Muscle layer of colon (tissue), 2 donors: ENCODE results near the gene CHST9.
"Not testable (repeated sequence)": the region's sequence is repeated elsewhere in the genome, so short reads cannot be mapped to it uniquely, and the experiment has no call there.

ENCODE experiments used
- H3K27ac ChIP-seq: one replicate; pipeline ENCODE4 v1.7.0; 2013; ENCODE audit warnings: low read depth, mild to moderate bottlenecking, low read length, moderate library complexity
- H3K27me3 ChIP-seq, 2 donors: one replicate each; pipeline ENCODE4 v1.7.0; 2013; ENCODE audit warnings: low read length in 2 of 2, mild to moderate bottlenecking in 2 of 2; ENCODE audit not compliant: insufficient read depth in 2 of 2, control insufficient read depth in 1 of 2
- H3K36me3 ChIP-seq: one replicate; pipeline ENCODE4 v1.7.0; 2013; ENCODE audit warnings: mild to moderate bottlenecking, low read length; ENCODE audit not compliant: insufficient read depth
- H3K4me1 ChIP-seq: one replicate; pipeline ENCODE4 v1.7.0; 2013; ENCODE audit warnings: mild to moderate bottlenecking, low read length; ENCODE audit not compliant: insufficient read depth
- H3K4me3 ChIP-seq, 2 donors: one replicate each; pipeline ENCODE4 v1.7.0; 2013; ENCODE audit warnings: low read length in 2 of 2, low read depth in 1 of 2, mild to moderate bottlenecking in 1 of 2, moderate library complexity in 1 of 2
- H3K9ac ChIP-seq: one replicate; pipeline ENCODE4 v1.7.0; 2013; ENCODE audit warnings: low read length
- H3K9me3 ChIP-seq: one replicate; pipeline ENCODE4 v1.7.0; 2013; ENCODE audit warnings: mild to moderate bottlenecking, low read length
- donor health status: abdominal sarcoma.
- donor health status: Adenocarcinoma of cecum.

Gene CHST9

DNA sequence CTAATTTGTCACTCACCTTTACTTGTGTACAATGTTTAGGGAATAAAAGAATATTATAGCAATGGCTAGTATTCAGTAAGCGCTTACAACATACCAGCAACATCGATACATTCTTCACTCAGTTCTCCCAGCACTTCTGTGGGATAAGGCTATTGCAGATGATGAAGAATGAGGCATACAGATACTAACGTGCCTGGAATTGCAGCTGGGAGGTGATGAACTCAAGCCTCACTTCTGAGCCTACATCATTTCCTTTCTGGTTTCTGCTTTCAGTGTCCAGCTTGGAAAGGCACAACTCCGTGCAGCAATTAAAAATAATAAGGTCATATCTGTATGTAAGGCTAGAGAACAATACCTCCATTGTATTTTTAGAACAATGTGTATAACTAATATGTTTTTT lies 224.2 kb downstream of the CHST9 start:
- peaks cover 12% of the 10 kb centered on the region for H3K4me1 ChIP-seq
- H3K27ac ChIP-seq: no peak overlapping the region
- no peaks in the 10 kb centered on the region for H3K27me3 ChIP-seq
- H3K9me3 ChIP-seq: no peaks in the 10 kb centered on the region
- no peak overlapping the region for H3K9ac ChIP-seq
- no peak overlapping the region for H3K4me3 ChIP-seq
- H3K36me3 ChIP-seq: no peaks in the 10 kb centered on the region

DNA sequence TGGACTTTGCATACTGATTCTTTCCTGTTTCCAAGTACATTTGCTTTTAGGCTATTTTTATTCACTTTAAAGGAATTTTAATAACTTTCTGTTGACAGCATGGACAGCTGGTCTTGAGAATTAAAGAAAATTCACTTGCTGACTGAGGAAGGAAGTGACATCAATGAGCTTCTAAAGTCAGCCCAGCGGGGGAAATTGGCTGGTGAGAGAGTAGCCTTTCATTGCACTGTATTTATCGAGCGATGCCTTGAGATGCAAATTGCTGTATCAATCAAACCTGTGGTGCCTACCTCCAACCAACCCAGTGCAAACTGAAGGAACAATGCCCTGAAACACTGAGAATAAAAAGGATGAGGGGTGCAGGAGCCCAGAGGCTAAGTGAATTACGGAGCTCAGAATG lies 228.2 kb downstream of the CHST9 start:
- no peaks in the 10 kb centered on the region for H3K9me3 ChIP-seq
- H3K27me3 ChIP-seq: no peaks in the 10 kb centered on the region
- H3K9ac ChIP-seq: no peak overlapping the region
- no peak overlapping the region for H3K27ac ChIP-seq
- H3K36me3 ChIP-seq: no peaks in the 10 kb centered on the region
- no peak overlapping the region for H3K4me3 ChIP-seq
- H3K4me1 ChIP-seq: peaks cover 5% of the 10 kb centered on the region

DNA sequence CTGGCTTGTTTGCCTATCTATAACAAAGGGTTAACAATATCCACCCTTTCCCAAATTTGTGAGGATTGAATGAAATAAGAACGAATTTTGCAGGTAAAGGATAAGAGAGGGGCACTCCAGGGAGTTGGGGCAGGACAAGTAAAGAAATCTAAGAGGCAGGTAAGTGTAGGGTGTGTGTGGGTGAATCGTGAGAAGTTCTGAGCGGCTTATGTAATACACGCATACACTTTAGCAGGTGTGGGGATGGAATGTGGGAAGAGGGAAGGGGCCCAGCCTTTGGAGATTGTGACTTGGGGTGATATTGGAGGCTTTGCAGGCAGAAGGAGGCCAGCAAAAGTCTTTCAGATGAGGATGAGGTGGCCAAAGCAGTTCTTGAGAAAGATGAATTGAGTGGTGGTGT lies 236.4 kb downstream of the CHST9 start:
- Histone ChIP-seq H3K9ac (no peak overlapping the region), H3K4me3 (no peak overlapping the region), H3K27me3 (no peaks in the 10 kb centered on the region), H3K36me3 (no peaks in the 10 kb centered on the region), H3K9me3 (no peaks in the 10 kb centered on the region), H3K27ac (no peak overlapping the region), H3K4me1 (no peaks in the 10 kb centered on the region)

DNA sequence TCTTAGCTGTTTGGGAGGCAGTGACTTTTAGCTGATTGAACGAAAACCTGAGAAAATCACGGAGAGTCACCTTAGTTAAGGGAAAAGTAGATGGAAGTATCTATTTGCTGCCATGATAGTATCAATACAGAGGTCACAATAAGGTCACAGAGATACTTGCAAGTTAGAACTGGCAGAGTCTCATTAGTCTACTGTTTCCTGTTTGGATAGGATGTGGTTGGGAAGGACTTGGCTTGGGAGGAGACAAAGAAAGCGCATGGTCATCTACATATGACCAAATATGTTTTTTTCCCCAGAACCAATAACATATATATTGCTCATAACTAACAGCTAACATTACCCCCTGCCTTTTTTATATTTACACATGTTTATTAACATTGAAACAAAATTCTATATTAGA lies 241.2 kb downstream of the CHST9 start:
- Histone ChIP-seq H3K4me1 (no peaks in the 10 kb centered on the region), H3K9ac (no peak overlapping the region), H3K9me3 (no peaks in the 10 kb centered on the region), H3K27me3 (no peaks in the 10 kb centered on the region), H3K27ac (no peak overlapping the region), H3K36me3 (no peaks in the 10 kb centered on the region), H3K4me3 (no peak overlapping the region)

DNA sequence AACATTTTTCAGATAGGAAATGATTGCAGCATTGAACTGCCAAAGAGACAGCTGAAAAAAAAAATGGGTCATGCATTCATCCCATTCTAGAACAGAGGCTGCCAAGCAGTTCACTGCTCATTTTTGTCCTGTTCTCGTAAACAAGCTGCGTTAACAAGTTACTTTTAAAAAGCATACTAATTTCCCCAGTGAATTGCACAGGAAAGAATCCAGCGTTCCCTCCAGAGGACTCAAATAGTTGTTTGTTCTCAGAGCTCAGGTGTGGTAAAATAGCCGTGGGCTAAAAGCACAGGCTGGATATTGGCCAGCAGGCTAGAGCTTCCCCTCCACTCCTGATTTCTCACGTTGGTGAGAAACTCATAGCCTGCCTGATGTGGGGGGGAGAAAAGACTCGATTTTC lies 243.5 kb downstream of the CHST9 start:
- Histone ChIP-seq H3K27ac (no peak overlapping the region), H3K4me1 (no peaks in the 10 kb centered on the region), H3K27me3 (no peaks in the 10 kb centered on the region), H3K9ac (no peak overlapping the region), H3K36me3 (no peaks in the 10 kb centered on the region), H3K4me3 (no peak overlapping the region), H3K9me3 (no peaks in the 10 kb centered on the region)

DNA sequence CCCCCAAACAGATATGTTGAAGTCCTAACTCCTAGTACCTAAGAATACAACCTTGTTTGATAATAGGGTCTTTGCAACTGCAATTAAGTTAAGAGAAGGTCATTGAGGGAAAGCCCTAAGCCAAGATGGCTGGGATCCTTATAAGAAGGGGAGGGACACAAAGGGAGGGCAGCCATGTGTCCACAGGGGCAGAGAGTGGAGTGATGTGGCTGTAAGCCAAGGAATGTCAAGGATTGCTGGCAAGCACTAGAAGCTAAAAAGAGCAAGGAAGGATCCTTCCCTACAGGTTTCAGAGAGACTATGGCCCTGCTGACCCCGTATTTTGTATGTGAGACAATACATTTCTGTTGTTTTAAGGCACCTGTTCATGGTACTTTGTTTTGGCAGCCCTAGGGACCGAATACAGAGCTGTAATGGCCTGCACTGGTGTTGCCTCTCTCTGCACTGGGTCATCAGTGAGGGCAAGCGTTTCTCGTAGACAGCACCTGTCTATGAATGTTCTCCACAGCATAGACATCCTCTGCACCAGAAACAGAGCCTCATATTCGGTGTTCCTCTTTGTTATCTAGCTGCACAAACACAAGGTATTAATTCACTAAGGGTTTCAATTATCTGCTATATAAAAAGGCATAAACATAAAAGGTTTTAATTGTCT lies 244.2 kb downstream of the CHST9 start:
- no peaks in the 10 kb centered on the region for H3K9me3 ChIP-seq
- no peak overlapping the region for H3K27ac ChIP-seq
- no peaks in the 10 kb centered on the region for H3K36me3 ChIP-seq
- H3K9ac ChIP-seq: no peak overlapping the region
- no peaks in the 10 kb centered on the region for H3K27me3 ChIP-seq
- no peaks in the 10 kb centered on the region for H3K4me1 ChIP-seq
- no peak overlapping the region for H3K4me3 ChIP-seq

DNA sequence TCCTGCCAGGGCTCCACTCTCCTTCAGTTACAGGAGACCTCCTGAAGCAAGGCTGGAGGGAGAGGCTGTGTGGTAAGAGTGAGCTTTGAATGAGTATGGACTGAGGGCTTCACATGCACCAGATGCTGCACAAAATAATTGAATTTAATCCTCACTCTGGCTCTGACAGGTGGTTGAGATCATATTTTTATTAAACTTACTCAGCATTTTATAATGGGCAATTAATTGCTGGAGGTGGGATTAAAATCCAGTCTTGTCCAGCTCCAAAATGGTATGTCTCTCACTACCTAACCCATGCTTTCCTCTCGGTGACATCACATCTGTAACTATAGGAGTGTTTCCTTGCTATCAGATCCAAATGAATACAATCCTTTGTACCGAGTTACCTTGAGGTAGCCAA lies 253.4 kb downstream of the CHST9 start:
- no peak overlapping the region for H3K4me3 ChIP-seq
- H3K9me3 ChIP-seq: no peaks in the 10 kb centered on the region
- no peak overlapping the region for H3K27ac ChIP-seq
- no peaks in the 10 kb centered on the region for H3K36me3 ChIP-seq
- no peak overlapping the region for H3K9ac ChIP-seq
- no peaks in the 10 kb centered on the region for H3K27me3 ChIP-seq
- H3K4me1 ChIP-seq: no peaks in the 10 kb centered on the region

DNA sequence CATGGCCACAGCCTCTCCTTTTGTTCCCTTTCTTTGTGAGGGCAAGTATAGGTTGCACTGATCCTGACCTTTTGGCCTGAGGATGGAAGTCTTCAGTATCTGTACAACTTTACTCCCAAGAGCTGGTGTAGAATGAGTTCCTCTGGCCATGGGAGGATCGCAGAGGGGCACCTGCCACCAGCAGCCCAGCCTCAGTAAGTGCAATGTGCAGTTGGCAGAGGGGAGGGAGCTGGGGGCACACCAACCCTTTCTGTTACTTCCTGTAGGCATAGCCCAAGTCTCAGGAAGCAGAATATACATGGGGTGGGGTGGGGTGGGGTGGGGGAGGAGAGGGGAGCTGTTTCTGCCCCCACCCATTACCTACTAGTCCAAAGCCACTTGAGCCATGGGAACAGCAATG lies 254.5 kb downstream of the CHST9 start:
- H3K27me3 ChIP-seq: no peaks in the 10 kb centered on the region
- no peak overlapping the region for H3K27ac ChIP-seq
- H3K4me3 ChIP-seq: no peak overlapping the region
- H3K9me3 ChIP-seq: no peaks in the 10 kb centered on the region
- H3K4me1 ChIP-seq: no peaks in the 10 kb centered on the region
- H3K36me3 ChIP-seq: no peaks in the 10 kb centered on the region
- H3K9ac ChIP-seq: no peak overlapping the region

DNA sequence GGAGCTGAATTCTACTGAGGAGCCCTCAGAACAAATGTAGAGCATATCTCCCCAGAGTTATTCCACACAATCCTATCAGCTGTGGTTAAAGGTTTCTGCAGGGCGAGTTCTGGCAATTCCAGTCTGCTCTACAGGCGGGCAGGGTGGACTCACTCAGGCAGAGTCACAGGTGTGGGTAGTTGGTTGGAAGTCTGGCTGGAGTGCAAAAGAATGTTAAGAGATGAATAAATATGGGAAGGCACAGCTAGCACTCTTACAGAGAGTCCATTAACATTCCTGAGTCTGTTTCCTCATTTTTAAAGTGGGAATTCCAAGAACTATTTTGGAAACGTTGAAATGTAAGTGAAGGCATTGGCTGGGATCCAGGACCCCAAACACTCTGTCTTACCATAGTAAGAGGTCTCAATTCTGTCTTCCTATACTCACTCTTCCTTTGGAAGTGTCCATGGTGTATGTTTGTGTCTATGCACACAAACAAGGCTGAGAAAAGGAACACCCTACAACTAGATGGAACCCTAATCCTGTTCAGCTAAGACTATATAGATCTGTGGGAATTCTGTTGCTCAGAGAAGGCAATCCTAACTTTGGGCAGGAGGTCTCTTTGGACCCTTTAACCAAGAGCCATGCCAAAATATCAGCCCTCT lies 256.3 kb downstream of the CHST9 start:
- Histone ChIP-seq H3K36me3 (no peaks in the 10 kb centered on the region), H3K27ac (no peak overlapping the region), H3K9ac (no peak overlapping the region), H3K4me3 (no peak overlapping the region), H3K4me1 (no peaks in the 10 kb centered on the region), H3K9me3 (no peaks in the 10 kb centered on the region), H3K27me3 (no peaks in the 10 kb centered on the region)

DNA sequence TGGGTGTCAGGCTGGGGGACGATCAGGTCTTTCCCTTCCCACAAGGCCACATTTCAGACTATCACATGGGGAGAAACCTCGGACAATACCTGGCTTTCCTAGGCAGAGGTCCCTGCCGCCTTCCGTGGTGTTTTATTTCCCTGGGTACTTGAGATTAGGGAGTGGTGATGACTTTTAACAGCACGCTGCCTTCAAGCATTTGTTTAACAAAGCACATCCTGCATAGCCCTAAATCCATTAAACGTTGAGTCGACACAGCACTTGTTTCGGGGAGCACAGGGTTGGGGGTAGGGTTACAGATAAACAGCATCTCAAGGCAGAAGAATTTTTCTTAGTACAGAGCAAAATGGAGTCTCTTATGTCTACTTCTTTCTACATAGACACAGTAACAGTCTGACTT lies 257.3 kb downstream of the CHST9 start:
- not testable (repeated sequence) for H3K27ac ChIP-seq, H3K9ac ChIP-seq, H3K4me1 ChIP-seq, H3K36me3 ChIP-seq, H3K4me3 ChIP-seq, H3K9me3 ChIP-seq, H3K27me3 ChIP-seq

DNA sequence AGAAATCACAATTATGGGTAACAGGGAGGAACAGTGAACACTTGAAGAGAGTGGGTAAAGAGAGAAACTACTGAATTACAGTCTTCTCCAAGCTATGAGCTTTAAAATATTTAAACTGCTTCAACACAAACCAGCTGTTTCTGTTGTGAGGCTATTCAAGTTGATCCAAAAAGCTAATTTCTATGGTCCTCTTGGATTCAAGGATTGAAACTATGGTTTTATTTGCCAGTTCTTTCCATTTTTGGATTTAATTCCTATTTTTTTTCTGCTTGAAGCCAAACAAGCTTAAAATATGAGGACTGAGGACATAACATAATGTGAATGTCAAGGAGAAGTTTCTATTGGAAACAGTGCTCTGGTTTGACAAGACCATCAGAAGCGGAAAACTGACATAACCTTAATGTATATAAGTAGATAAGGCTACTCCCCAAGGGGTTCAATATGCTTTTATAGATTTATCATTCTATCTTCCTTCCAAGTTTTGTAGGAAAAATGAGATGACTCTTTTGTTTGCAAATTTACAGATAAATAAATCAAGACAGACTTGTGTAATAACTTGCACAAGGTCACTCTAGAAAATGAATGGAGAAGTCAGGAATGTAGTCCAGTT lies 258.9 kb downstream of the CHST9 start:
- no peak overlapping the region for H3K27ac ChIP-seq
- no peaks in the 10 kb centered on the region for H3K36me3 ChIP-seq
- H3K4me3 ChIP-seq: no peak overlapping the region
- no peak overlapping the region for H3K9ac ChIP-seq
- no peaks in the 10 kb centered on the region for H3K9me3 ChIP-seq
- H3K4me1 ChIP-seq: no peaks in the 10 kb centered on the region
- H3K27me3 ChIP-seq: no peaks in the 10 kb centered on the region

DNA sequence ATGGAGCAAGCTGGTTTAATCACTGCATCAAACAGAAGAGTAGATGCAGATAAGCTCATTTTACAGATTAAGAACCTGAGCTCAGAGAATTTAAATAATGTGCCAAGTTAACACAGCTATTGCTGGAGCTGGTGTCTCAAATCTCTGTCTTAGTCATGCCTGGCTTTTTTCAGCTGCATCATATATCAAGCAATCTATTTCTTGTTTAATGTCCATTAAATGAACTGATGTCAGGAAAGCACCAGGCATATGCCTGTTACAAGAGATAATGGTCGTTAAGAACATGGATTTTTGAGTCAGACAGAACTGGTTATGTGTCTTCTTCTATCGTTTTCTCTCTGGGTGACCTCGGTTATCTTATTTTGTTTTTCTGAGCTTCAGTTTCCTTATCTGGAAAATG lies 259.8 kb downstream of the CHST9 start:
- Histone ChIP-seq H3K9ac (no peak overlapping the region), H3K27ac (no peak overlapping the region), H3K4me3 (no peak overlapping the region), H3K9me3 (no peaks in the 10 kb centered on the region), H3K36me3 (no peaks in the 10 kb centered on the region), H3K27me3 (no peaks in the 10 kb centered on the region), H3K4me1 (no peaks in the 10 kb centered on the region)
